Activated T-helper 1 cell treated with Interleukin-2 at 50 U/mL for 16 hours (primary cell): ENCODE data around the gene CCNQ.
A peak's percentile ranks its signal among the peaks of the same experiment; 100 is the strongest.

Source experiments
- DNase-seq: peaks from one replicate; pipeline ENCODE4 v3.0.0-alpha.2; 2020; ENCODE audit warnings: low read depth

Gene CCNQ

DNA sequence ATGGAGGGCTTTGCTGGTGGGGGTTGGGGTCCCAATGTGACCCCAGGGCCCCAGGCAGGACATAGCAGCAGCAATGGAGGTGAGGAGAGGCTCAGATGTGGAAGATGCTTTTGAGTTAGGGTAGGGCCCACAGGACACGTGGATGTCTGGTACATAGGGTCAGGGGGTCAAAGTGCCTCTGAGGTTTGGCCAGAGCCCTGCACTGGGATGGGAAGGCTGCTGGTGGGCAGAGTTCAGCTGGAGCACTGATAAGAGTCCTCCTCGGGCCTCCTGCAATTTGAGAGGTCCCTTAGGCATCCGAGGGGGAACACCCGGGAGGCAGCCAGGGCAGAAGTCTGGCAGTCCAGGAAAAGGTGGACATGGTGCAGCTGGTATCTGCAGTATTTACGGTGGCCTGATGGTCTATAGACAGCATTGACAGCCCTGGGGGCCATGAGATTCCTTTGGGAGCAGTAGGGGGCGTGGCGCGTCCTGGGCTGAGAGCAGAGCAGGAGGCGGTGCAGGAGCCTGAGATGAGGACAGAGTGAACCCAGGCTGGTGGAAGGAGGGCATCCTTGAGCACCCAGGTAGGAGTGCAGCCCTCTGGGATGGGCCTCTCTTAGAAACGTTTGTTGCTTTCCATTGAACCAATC is 22.6 kb downstream of the CCNQ start:
- no peak for DNase-seq

DNA sequence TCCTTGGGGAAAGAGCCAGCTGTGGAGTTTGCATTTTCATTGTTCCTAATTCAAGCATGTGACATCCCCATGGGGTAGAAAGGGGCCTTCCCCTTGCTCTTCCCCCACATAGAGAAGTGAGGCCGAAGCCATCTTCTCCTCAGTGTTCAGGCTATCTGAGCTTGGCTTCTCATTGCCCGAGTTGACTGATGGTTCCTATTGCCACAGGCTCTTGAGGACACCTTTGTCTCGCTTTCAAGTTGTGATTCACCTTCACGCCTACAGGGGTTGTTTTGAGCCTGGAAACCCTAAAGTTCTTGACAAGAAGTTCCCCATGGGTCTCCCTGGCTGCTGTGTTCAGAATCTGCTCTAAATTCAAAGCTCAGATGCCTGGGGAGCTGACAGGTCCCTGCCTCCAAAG is 25.0 kb downstream of the CCNQ start:
- DNase-seq = no peak

DNA sequence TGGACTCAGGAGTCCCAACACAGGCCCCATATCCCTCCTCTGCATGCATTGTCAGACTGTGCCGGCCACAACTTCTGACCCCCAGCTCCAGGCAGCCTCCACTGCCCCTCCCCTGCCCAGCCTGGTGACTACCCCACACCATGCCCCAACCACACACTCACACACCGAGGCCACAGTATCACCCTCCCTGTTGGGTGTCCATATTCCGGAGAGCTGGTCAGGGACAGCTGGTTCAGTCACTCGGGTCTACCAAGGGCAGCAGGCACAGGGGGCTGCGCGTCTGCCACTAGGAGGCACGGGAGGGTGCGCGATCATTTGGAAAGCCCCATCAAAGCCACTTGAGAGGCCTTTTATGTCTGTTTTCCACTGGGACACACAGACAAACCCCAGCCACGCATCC is 26.3 kb downstream of the CCNQ start:
- DNase-seq = no peak

DNA sequence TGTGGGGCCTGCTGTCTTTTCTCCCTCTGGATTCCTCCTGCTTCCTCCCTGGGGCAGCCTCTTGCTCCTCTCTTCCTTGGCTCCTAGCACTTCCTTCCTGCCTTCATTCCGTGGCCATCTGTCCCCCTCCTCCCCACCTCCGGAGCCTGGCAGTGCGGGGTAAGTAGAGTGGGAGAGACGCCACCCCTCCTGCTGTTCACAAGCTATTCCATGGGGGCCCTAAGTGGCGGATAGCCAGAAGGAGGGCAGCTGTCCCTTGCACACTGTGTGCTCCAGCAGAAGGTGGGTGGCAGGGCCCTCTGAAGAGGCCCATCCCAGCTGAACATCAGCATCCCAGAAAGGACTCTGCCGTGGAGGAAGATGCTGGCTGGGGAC is 27.4 kb downstream of the CCNQ start:
- DNase-seq = no peak

DNA sequence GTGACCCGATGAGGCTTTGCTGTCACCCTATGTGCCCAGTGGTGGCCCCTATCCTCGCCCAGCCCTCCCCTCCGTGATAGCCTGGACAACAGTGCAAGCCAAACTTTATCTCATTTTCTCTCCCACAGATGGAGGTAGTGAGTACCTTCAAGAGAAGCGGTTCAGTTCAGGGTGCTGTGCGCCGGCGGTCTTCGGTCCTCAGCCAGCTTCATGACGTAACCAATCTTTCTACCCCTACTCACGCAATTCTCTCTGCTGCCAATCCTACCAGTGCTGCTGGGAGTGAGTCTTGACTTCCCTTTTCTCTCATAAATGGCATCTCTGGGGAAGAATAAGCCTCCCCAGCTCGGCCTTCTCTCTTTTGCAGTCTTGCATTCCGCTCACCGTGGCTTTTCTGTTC is 29.5 kb downstream of the CCNQ start:
- DNase-seq = no peak

DNA sequence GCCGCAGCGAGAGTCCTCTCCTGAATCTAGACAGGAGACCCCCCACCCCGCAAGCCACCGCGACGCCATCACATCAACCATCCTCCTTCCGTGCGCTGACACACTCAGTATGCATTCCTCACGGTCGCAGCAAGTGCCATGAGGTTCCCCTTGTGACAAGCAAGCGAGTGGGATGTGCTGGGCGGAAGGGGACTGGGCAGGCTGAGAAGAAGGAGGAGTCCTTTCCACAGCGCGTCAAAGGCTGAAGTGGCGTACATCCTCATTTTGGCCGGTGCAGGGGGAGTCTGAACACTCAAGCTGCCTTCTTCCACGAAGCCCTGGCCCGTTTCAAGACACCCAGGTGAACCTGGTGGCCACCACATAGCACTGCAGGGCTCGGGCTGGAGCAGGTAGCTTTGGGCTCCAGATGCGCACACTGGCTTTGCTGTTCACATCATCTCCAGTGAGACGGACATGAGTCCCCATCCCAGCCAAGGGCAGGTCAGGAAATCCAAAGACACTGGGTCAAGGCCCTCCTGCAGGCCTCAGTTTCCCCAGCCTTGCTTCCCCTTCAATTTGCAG is 30.4 kb downstream of the CCNQ start:
- DNase-seq = no peak

DNA sequence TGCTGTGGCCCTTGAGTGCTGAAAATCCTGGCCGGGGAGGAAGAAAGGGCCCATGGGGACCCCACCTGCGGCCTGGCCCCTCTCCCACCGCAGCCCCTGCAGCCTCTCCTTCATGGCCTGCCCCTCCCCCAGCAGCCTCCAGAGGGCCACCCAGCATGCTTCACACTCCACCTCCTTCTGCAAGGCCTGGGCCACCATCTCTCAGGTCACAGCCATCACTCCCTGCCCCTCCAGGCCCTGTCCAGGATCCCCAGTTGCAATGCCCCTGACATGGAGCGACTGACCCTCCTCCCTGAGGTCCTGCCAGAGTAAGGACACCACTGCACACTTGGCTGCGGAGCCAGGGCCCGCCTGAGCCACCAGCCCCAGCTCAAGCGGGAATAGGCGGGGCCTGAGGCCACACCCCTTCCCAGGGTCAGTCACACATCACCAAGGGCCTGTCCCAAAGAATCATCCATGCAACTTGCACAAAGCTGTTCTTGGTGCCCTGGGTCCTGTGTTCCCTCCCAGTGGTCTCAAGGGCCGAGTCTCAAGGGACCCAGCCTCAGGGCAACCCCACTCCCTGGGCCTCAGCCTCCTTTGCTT is 32.9 kb downstream of the CCNQ start:
- DNase-seq = no peak

DNA sequence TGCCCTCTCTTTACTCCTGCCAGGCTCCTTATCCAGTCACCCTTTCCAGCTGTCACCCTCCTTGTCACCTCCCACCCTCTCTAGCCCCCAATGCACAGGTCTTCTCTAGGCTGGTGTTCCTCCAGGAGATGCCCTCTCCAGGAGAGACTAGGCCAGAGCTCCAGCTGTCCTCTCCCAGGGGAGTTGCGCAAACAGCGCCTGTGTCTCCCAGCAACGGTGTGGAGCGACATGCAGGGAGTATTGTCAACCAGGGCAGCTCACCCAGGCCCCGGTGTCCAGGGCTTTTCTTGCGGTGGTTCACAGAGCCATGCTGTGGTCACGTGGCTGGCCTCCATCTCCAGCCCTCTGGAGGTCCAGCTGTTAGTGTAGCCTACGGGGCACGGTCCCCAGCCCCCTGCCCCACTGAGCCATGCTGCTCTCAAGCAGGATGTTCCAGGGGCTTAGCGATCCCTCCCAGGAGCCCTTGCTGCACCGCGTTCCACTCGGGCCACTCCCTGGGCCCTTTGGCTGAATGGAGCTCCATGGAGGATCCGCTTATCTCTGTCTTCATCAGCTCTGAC is 34.8 kb downstream of the CCNQ start:
- no peak for DNase-seq

DNA sequence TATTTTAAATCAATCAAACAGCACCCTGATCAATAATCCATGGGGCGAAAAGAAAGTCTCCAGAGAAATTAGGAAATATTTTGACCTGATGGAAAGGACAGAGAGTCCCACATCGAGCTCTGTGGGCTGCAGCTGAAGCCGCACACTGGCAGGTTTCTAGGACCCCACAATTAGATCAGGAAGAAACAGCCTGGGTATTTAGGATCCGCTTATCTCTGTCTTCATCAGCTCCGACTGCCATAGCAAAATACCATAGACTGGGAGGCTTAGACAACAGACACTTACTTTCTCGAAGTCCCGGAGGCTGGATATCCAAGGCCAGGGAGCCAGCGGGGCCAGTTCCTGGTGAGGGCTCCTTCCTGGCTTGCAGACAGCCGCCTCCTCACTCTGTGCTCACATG is 36.4 kb downstream of the CCNQ start:
- DNase-seq = no peak

DNA sequence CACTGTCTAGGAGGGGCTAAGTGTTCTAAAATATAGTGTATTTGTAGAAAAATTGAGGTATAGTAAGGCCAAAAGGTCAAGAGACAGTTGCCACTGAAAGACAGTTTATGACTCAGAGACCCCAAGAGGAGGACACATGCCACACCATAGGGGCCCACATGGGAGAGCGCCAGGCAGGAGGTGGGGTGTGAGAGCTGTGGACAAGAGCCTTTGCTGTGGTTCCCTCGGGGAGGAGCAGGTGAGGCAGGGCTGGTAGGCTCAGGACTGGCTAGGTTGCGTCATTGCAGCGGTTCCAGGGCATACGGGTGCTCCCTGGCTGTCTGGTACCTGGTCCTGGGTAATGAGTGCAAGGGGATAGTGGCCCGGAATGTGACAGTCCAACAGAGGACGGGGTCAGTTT is 37.6 kb downstream of the CCNQ start:
- DNase-seq = no peak

DNA sequence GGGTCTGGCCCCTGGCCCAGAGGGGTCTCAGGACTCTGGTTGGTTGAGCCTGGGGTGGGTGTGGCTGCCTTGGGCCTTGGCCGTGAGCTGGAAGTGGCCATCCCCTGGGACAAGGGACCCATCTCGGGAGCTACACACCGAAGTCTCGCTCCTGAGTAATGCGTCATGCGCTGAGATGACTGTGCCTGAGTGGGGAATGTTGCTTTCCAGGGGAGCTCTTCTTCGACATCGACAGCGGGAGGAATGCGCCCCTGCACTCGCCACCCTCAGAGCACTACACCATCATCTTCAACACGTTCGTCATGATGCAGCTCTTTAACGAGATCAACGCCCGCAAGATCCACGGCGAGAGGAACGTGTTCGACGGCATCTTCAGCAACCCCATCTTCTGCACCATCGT is 38.5 kb downstream of the CCNQ start:
- DNase-seq = no peak

DNA sequence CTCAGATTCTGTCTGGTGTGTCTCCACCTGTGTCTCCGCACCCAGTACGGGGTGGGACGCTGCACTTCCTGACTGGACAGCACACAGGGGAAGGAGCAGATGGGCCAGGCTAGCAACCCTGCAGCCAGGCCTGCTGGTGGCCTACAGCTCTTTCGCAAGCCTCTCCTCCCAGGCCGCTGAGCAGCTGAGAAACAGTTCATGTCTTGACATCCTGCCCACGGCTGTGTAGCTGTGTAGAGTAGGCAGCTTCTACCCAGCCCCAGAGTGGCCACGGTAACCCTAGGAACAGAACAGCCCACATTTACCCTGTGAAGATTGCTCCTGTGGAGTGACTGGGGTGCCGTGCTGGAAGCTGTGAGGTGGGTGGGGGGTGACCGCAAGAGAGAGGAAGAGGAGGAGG is 38.9 kb downstream of the CCNQ start:
- no peak for DNase-seq

DNA sequence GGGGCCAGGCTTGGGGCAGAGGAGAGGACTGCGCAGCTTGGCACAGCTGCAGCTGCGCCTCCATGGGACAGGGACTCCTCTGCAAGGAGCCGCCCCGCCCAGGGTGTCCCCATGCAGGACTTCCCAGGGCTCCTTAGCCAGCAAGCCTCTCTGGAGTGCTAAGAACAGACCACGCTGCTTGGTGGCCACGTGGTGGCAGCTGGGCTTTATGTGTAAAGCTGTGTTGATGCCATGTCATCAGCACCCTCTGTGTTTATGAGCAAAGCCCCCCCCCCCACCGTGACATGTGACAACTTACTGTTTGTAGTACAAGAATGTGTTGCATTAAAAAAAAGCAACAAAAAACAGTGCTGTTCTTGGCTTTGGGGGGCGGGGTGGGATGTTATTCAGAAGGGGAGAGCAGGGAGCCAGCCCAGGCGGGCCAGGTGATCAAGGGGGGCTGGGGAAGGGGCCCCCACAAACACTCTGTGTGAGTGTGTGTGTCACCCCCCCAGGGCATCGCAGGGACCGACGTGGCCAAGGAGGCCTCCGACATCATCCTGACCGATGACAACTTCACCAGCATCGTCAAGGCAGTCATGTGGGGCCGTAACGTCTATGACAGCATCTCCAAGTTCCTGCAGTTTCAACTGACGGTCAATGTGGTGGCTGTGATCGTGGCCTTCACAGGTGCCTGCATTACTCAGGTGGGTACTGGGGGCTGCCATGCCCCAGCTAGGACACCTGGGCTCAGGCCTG is 41.2 kb downstream of the CCNQ start:
- DNase-seq = no peak

DNA sequence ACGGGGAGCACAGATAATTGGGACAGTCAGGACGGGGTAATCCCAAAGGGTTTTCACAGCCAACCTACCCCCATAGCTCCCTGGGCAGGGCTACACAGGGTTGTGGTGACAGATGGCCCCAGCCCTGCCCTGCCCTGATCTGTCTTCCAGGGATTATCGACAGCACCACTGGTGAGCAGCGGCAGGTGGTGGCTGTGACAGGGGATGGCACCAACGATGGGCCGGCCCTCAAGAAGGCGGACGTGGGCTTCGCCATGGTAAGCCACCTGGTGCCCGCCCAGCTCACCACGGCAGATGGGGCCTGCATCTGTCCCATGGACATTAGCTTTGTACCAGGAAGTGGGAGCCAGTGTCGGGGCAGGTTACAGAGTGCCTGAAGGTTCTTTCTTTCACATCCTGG is 42.2 kb downstream of the CCNQ start:
- no peak for DNase-seq

DNA sequence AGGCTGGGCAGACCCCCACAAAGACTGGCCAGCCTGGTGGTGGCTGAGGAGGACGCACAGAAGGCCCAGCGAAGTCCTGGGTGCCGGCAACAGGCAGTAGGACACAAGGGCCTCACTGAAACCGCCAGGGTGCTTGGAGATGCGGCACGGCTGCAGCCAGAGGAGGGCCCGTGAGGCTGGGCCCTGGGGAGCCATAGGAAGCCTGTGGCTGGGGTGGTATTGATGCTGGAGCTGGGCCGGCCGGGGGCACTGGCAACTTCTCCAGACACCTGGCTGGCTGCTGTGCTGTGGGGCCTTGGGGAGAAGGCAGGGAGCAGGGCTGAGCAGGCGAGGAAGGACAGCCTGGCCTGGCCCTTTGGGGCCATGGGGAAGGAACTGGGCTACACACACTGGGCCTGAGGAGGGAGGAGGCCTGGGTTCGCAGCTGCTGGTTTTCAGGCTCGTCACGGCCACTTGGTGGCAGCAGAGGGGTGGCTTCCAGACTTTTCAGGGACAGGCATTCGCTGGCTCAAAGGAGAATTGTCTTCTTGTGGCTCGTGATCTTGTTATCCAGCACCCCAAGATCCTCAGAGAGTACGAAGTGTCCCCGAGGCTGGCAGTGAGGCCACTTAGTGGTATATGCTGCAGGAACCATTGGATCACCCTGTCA is 44.3 kb downstream of the CCNQ start:
- peak; percentile 32 for DNase-seq

DNA sequence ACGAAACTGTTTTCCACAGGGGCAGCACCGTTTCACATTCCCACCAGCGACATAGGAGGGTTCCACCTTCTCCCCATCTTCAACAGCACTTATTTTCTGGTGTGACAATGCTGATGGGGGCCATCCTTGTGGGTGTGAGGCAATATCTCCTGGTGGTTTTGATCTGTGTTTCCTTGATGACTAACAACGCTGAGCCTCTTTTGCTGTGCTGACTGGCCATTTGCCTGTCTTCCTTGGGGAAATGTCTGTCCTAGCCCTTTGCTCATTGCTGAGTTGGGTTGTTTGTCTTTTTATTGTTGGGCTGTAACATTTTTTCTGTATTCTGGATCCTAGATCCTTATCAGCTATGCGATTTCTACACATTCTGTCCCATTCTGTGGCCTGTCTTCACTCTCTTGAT is 47.8 kb downstream of the CCNQ start:
- no peak for DNase-seq

DNA sequence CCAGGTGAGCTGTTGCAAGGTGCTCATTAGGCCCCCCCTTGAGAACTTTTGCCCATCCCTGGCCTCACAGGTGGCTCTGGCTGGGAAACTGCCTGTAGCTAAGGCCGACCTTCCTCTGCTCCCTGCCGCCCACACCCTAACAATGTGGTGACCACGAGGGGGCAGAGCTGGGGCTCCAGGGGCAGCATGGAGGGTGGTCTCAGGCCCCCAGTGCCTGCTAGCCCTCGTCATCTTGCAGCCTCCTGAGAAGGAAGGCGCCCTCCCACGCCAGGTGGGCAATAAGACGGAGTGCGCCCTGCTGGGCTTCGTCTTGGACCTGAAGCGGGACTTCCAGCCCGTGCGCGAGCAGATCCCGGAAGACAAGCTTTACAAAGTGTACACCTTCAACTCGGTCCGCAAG is 49.1 kb downstream of the CCNQ start:
- DNase-seq = no peak

DNA sequence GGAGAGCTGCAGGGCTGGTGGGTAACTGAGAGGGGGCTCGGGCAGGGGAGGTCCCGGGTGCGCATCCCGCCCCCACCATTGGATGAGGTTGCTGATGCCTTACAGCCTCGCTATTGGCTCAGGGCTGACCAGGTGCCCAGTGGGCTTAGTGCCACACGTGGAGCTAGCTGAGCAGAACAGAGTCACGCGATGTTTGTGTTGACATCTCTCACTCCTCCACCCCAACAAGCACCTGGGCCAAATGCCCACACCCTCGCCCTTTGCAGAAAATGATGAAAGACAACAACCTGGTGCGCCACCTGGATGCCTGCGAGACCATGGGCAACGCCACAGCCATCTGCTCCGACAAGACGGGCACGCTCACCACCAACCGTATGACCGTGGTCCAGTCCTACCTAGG is 49.7 kb downstream of the CCNQ start:
- DNase-seq = no peak

DNA sequence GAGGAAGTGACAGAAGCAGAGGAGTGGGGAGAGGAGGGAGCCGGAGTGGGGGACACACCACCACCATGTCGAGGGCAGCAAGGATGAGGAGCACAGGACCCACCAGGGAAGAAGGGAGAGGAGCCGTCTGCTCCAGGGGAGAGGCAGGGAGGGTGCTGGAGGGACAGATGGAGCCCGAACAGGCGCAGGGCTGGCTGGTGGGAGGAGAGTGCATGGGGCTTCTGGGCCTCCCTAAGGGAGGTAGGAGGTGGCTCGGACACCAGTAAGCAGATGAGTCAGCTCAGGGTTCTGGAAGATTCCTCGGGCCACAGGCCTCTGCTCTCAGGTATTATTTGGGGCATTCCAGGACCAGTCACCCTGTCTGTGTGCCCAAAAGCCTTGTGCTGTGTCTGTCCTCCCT is 51.7 kb downstream of the CCNQ start:
- DNase-seq = no peak

DNA sequence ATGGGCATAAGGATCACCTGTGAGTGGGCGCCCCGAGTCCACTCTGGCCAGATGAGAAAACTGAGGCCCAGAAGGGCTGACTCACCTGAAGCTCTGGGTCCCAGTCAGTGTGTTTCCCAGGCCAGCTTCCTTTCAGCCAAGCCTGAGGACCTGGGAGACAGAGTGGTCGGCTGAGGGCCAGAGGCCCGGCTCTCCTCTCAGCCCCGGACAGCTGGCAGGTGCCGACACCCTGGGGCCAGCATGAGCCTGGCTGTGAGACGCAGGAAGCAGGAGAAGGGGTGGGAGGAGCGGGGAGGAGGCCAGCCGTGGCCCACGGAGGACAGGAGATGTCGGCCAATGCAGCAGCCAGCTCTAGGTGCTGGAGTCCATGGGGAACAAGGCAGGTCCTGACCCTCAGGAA is 52.6 kb downstream of the CCNQ start:
- DNase-seq = no peak

DNA sequence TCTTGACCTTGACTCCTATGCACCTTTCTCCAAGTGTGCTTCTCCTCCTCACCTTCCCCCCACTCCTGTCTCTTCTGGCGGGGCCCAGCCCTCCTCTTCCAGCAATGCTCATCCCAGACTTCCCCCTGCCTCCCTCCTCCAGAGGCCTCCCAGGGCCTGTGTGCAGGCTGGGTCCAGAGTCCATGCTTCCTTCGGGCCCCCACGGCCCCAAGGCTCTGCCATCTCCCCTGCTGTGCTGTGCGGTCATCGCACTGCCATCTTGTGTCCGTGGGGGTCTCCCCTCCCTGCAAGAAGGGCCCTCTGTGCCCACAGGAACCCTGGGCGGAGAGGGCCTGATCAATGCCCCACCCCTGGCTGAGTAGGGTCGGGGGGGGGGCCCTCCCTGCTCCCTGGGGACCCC is 54.2 kb downstream of the CCNQ start:
- DNase-seq = no peak

DNA sequence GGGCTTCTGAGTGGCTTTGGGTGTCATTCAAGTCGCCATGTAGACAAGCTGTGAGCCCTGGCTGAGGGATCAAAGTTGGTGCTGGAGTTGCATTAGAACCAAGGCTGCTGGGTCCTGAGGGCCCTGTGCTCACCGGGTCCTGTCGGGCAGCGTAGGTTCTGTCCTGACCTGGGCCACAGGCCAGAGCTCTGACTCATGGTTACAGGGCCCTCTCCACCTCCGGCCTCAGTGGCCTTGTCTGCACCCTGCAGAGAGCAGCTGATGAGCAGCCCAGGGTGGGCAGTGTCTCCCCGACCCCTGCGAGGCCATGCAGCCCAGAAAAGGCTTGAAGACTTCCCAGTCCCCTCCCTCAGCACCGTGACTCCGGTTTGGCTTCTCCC is 59.0 kb downstream of the CCNQ start:
- DNase-seq = no peak
